Activated CD4-positive, alpha-beta T cell treated with anti-CD3 and anti-CD28 coated beads for 1 hour (primary cell): Measurements from ENCODE around the gene CXXC5.
"Not testable (repeated sequence)": the region's sequence is repeated elsewhere in the genome, so short reads cannot be mapped to it uniquely, and the experiment has no call there.

Experiments
- DNase-seq: peaks from one replicate; pipeline ENCODE4 v3.0.0-alpha.2; 2020

The CXXC5 gene

GRCh38 chr5:139719970-139720369 lies 71.8 kb downstream of the CXXC5 start:
- not testable (repeated sequence) for DNase-seq

GRCh38 chr5:139723986-139724587 lies 75.9 kb downstream of the CXXC5 start:
- no peak for DNase-seq

- DNase-seq = no peak
These were observed 77.1 kb downstream of the CXXC5 start for GRCh38 chr5:139725073-139725830.

GRCh38 chr5:139726248-139726647 lies 78.1 kb downstream of the CXXC5 start:
- DNase-seq = no peak

GRCh38 chr5:139727615-139728014 lies 79.5 kb downstream of the CXXC5 start:
- DNase-seq = not testable (repeated sequence)

- DNase-seq = no peak
These were observed 83.1 kb downstream of the CXXC5 start for GRCh38 chr5:139731281-139731680.

GRCh38 chr5:139732019-139732418 lies 83.9 kb downstream of the CXXC5 start:
- no peak for DNase-seq

GRCh38 chr5:139733010-139733688 lies 85.0 kb downstream of the CXXC5 start:
- no peak for DNase-seq
